KMS-11 (cell line): Measurements from ENCODE around the gene FITM2.

ENCODE experiments used
- H2AFZ ChIP-seq: fragments of 200-600 bp; sonication (generic); 2 replicates; pipeline ENCODE4 v1.6.1; 2016; ENCODE audit warnings: antibody characterized with exemption, mixed run types, low read depth
- H3K27ac ChIP-seq: fragments of 200-600 bp; sonication (generic); 2 replicates; pipeline ENCODE4 v1.6.1; 2016; ENCODE audit warnings: mild to moderate bottlenecking, mixed run types
- H3K27me3 ChIP-seq: fragments of 200-600 bp; sonication (generic); 2 replicates; pipeline ENCODE4 v1.6.1; 2017; ENCODE audit warnings: mild to moderate bottlenecking, low read depth, mixed run types, moderate library complexity; ENCODE audit not compliant: insufficient read depth
- H3K36me3 ChIP-seq: fragments of 200-600 bp; sonication (generic); 2 replicates; pipeline ENCODE4 v1.6.1; 2017; ENCODE audit warnings: mild to moderate bottlenecking, mixed run types; ENCODE audit not compliant: insufficient read depth
- H3K4me1 ChIP-seq: fragments of 200-600 bp; sonication (generic); 2 replicates; pipeline ENCODE4 v1.6.1; 2016; ENCODE audit warnings: mild to moderate bottlenecking, low read depth, mixed run types; ENCODE audit not compliant: poor library complexity, severe bottlenecking
- H3K4me2 ChIP-seq: fragments of 200-600 bp; sonication (generic); 2 replicates; pipeline ENCODE4 v1.7.0; 2016; ENCODE audit warnings: mild to moderate bottlenecking, mixed run types
- H3K4me3 ChIP-seq: fragments of 200-600 bp; sonication (generic); IDR thresholded peaks from 2 replicates; pipeline ENCODE4 v1.6.1; 2017; ENCODE audit warnings: low read depth, low read length, mixed read lengths; ENCODE audit not compliant: insufficient read depth
- H3K79me2 ChIP-seq: fragments of 200-600 bp; sonication (generic); 2 replicates; pipeline ENCODE4 v1.6.1; 2016; ENCODE audit warnings: low read depth, mixed run types; ENCODE audit not compliant: insufficient read depth
- H3K9ac ChIP-seq: fragments of 200-600 bp; sonication (generic); 2 replicates; pipeline ENCODE4 v1.6.1; 2016; ENCODE audit warnings: mild to moderate bottlenecking, mixed run types
- H4K20me1 ChIP-seq: fragments of 200-600 bp; sonication (generic); 2 replicates; pipeline ENCODE4 v1.6.1; 2016; ENCODE audit warnings: mild to moderate bottlenecking, mixed run types; ENCODE audit not compliant: insufficient read depth
- TF ChIP-seq, protein P1 (sequence below): fragments of 200-600 bp; sonication (generic); conservative IDR thresholded peaks from 2 replicates; pipeline ENCODE4 v1.6.1; 2017; ENCODE audit warnings: low read depth, mild to moderate bottlenecking, antibody characterized with exemption, low read length, moderate library complexity, mixed read lengths

The FITM2 gene

GRCh38 chr20:44319839-44320422 lies 8.9 kb upstream of the FITM2 start:
- H3K4me3 ChIP-seq, result no peak overlapping the region
- H3K36me3 ChIP-seq, result no peaks in the 10 kb centered on the region
- H3K9ac ChIP-seq, result no peak overlapping the region
- TF ChIP-seq, protein P1, sequence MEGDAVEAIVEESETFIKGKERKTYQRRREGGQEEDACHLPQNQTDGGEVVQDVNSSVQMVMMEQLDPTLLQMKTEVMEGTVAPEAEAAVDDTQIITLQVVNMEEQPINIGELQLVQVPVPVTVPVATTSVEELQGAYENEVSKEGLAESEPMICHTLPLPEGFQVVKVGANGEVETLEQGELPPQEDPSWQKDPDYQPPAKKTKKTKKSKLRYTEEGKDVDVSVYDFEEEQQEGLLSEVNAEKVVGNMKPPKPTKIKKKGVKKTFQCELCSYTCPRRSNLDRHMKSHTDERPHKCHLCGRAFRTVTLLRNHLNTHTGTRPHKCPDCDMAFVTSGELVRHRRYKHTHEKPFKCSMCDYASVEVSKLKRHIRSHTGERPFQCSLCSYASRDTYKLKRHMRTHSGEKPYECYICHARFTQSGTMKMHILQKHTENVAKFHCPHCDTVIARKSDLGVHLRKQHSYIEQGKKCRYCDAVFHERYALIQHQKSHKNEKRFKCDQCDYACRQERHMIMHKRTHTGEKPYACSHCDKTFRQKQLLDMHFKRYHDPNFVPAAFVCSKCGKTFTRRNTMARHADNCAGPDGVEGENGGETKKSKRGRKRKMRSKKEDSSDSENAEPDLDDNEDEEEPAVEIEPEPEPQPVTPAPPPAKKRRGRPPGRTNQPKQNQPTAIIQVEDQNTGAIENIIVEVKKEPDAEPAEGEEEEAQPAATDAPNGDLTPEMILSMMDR, result no peak
- peaks cover 16% of the 10 kb centered on the region for H3K4me1 ChIP-seq
- H3K27ac ChIP-seq, result no peak overlapping the region
- H2AFZ ChIP-seq, result no peak overlapping the region
- no peak overlapping the region for H3K4me2 ChIP-seq
- H3K27me3 ChIP-seq, result no peaks in the 10 kb centered on the region
- no peaks in the 10 kb centered on the region for H3K79me2 ChIP-seq
- H4K20me1 ChIP-seq, result no peaks in the 10 kb centered on the region

DNA sequence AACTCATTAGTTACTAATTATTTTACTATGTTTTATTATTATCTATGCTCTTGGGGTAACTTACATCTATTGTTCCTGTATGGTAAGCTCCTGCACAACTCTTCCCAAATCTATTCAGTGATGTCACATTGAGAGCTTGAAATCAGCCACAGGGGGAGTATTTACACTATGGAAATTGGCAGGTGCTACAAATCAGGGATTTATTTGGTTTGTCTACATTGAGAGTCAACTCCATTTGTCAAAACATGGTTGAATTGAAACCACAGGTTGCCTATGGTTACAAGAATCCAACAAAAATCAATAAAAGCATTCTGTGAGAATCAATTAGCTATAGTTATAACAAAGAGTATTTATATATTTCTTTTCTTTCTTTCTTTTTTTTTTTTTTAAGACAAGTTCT lies 3.9 kb upstream of the FITM2 start:
- H2AFZ ChIP-seq, result no peak overlapping the region
- H4K20me1 ChIP-seq, result no peaks in the 10 kb centered on the region
- no peak overlapping the region for H3K4me3 ChIP-seq
- no peak overlapping the region for H3K9ac ChIP-seq
- no peaks in the 10 kb centered on the region for H3K36me3 ChIP-seq
- TF ChIP-seq, protein P1, result no peak
- no peaks in the 10 kb centered on the region for H3K27me3 ChIP-seq
- peaks cover under 1% of the 10 kb centered on the region; the same call in 1 of the 2 replicates for H3K79me2 ChIP-seq
- no peak overlapping the region for H3K27ac ChIP-seq
- peaks cover 13% of the 10 kb centered on the region for H3K4me1 ChIP-seq
- no peak overlapping the region for H3K4me2 ChIP-seq

DNA sequence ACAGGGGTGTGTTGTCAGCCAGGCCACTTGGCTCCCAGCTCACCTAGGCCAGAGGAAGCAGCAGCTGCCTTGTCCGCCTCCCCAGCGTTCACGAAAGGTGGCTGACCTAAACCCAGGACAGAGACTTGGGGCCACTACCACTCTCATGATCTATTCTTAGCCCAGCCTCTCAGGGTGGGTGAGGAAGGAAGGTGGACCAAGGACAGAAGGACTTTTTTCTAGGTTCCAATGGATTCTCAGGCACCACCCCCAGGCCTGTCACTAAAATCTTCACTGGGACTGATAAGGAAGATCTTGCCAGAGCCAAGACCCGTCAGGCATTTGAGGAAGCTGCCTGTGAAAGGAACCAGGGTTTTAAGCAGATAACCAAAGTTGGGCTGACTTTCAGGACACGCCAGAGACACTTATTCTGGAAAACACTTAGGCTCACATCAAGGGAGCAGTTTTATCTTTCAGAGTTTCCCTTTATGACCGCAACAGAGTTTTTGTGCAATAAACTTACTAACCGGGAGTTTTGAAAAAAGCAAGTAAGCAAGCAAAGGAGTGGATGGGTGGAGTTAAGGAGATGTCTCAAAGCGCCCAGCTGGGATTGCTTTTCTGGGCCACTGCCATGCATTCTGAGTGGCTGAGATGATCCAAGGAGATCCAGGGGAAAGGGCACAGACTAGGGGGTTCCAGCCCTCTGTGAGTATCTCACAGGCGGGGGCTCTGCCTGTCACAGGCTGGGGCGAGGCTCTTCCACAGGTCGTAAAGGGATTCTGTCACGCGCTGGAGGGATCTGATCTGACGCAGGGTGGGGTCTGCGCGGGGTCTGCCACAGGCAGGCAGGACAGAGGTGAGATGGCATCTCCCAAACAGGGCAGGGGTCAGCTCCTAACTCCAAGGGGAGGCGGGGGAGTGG lies 989 bp downstream of the FITM2 start:
- H3K27me3 ChIP-seq, result no peaks in the 10 kb centered on the region
- no peak overlapping the region for H3K27ac ChIP-seq
- TF ChIP-seq, protein P1, result no peak
- peak overlapping the region; percentile 80 for H3K4me2 ChIP-seq
- H3K4me1 ChIP-seq, result peaks cover 17% of the 10 kb centered on the region
- no peaks in the 10 kb centered on the region for H4K20me1 ChIP-seq
- peak overlapping the region; percentile 55 for H3K9ac ChIP-seq
- H3K4me3 ChIP-seq, result peak overlapping the region; percentile 82
- H3K79me2 ChIP-seq, result peaks cover 9% of the 10 kb centered on the region; the same call in 1 of the 2 replicates
- peak overlapping the region; percentile 80 for H2AFZ ChIP-seq
- H3K36me3 ChIP-seq, result no peaks in the 10 kb centered on the region

GRCh38 chr20:44306927-44307326 lies 4.1 kb downstream of the FITM2 start:
- TF ChIP-seq, protein P1, result no peak

More at GRCh38 chr20:44306927-44307326, 4.1 kb downstream of the FITM2 start:
- no peak overlapping the region for H3K27ac ChIP-seq
- H3K36me3 ChIP-seq, result no peaks in the 10 kb centered on the region
- H3K4me2 ChIP-seq, result no peak overlapping the region
- H3K27me3 ChIP-seq, result no peaks in the 10 kb centered on the region
- H3K4me1 ChIP-seq, result peaks cover 17% of the 10 kb centered on the region
- peaks cover 9% of the 10 kb centered on the region; the same call in 1 of the 2 replicates for H3K79me2 ChIP-seq
- no peak overlapping the region for H3K9ac ChIP-seq
- H3K4me3 ChIP-seq, result no peak overlapping the region
- H4K20me1 ChIP-seq, result no peaks in the 10 kb centered on the region
- H2AFZ ChIP-seq, result no peak overlapping the region
